Endothelial cell of umbilical vein (primary cell): ENCODE results near the gene CXCL11. TPM values are rescaled to one million over a fixed set of nuclear protein-coding genes. Genes with fewer than 3 reads are reported as not detected.
"Not testable (repeated sequence)": the region's sequence is repeated elsewhere in the genome, so short reads cannot be mapped to it uniquely, and the experiment has no call there.

Experiments
- BruUV-seq: library from RNA; stranded (reverse); fragments of 400-500 nt; replicated peaks from 2 replicates; lab custom pipeline; 2021; lab: Mats Ljungman, UMichigan
- CTCF ChIA-PET: fragments of 300-600, 350-600 bp; sonication (Branson Sonifier 250); formaldehyde crosslinking; loops from one replicate; lab custom pipeline; 2021; ENCODE audit warnings: antibody characterized with exemption, inconsistent platforms; lab: Charles Lee
- POLR2A ChIA-PET: fragments of 300-600, 350-600 bp; sonication (Branson Sonifier 250); formaldehyde crosslinking; loops from one replicate; lab custom pipeline; 2021; ENCODE audit warnings: antibody characterized with exemption, inconsistent platforms; lab: Charles Lee
- DNase-seq: peaks from one replicate; pipeline ENCODE4 v3.0.0-alpha.2; 2011; ENCODE audit warnings: low read depth, low spot score
- FAIRE-seq: peaks from 2 replicates; lab custom pipeline; 2011; peaks lifted over from hg19 to GRCh38; lab: Jason Lieb, UNC
- H2AFZ ChIP-seq: 2 replicates; pipeline ENCODE4 v1.6.0; 2012; ENCODE audit warnings: low read depth, low read length, control low read depth, inconsistent platforms
- H3K27ac ChIP-seq: 2 replicates; pipeline ENCODE4 v1.5.1; 2011; ENCODE audit warnings: low read depth, mild to moderate bottlenecking, control low read depth, low read length, moderate library complexity; ENCODE audit not compliant: insufficient read depth
- H3K27me3 ChIP-seq, 2 experiments: 2 replicates each; pipeline versions ENCODE4 v1.6.0 to v1.6.1; 2011; ENCODE audit warnings: low read length in 2 of 2, mixed read lengths in 1 of 2; ENCODE audit not compliant: control insufficient read depth in 2 of 2, insufficient read depth in 2 of 2
- H3K36me3 ChIP-seq, 2 experiments: 2 replicates in 1 of 2; 3 replicates in 1 of 2; pipeline ENCODE4 v1.5.1; 2011; ENCODE audit warnings: low read length in 2 of 2, mild to moderate bottlenecking in 1 of 2, moderate library complexity in 1 of 2; ENCODE audit not compliant: control insufficient read depth in 2 of 2, insufficient read depth in 2 of 2; ENCODE audit errors: extremely low read depth in 1 of 2
- H3K4me1 ChIP-seq: 3 replicates; pipeline ENCODE4 v1.5.1; 2011; ENCODE audit warnings: mild to moderate bottlenecking, low read length; ENCODE audit not compliant: control insufficient read depth, insufficient read depth; ENCODE audit errors: extremely low read depth
- H3K4me2 ChIP-seq: 2 replicates; pipeline ENCODE4 v1.6.1; 2011; ENCODE audit warnings: low read length, control low read depth, mixed read lengths; ENCODE audit not compliant: insufficient read depth
- H3K4me3 ChIP-seq, 3 experiments: fragments of 200-600 bp in 1 of 3; sonication (generic), shearing (Covaris generic) in 1 of 3; replicated peaks in 1 of 3; 2 replicates each; pipeline ENCODE4 v1.5.1; 2011 to 2016; ENCODE audit warnings: control low read depth in 3 of 3, low read length in 3 of 3, mild to moderate bottlenecking in 2 of 3, inconsistent platforms in 1 of 3, low read depth in 1 of 3, moderate library complexity in 1 of 3; ENCODE audit not compliant: insufficient read depth in 1 of 3
- H3K79me2 ChIP-seq: 2 replicates; pipeline ENCODE4 v1.6.0; 2012; ENCODE audit warnings: low read length, inconsistent platforms; ENCODE audit not compliant: control insufficient read depth, insufficient read depth
- H3K9ac ChIP-seq: replicated peaks from 2 replicates; pipeline ENCODE3; 2011; ENCODE audit warnings: low read length, control low read depth; ENCODE audit not compliant: insufficient read depth; ENCODE audit errors: extremely low read depth
- H3K9me1 ChIP-seq: replicated peaks from 3 replicates; pipeline ENCODE4 v1.6.0; 2011; ENCODE audit warnings: mild to moderate bottlenecking, low read length; ENCODE audit not compliant: control insufficient read depth, insufficient read depth; ENCODE audit errors: extremely low read depth
- H3K9me3 ChIP-seq: replicated peaks from 2 replicates; pipeline ENCODE4 v1.5.1; 2012; ENCODE audit warnings: low read length, inconsistent platforms; ENCODE audit not compliant: control insufficient read depth, insufficient read depth
- H4K20me1 ChIP-seq: replicated peaks from 2 replicates; pipeline ENCODE3; 2011; ENCODE audit warnings: mild to moderate bottlenecking, low read length; ENCODE audit not compliant: control insufficient read depth, insufficient read depth; ENCODE audit errors: extremely low read depth
- dilution Hi-C: fragments of 300-500 bp; cut with MboI; formaldehyde crosslinking; loops from one replicate; pipeline ENCODE4 v1.15.0; 2019; ENCODE audit warnings: low sequenced_read_pairs; ENCODE audit not compliant: extremely low pct_ligation_motif_present
- intact Hi-C: fragments of 100-400 bp; cut with micrococcal nuclease; formaldehyde crosslinking; loops from one replicate; pipeline ENCODE4 v1.10.0; 2022
- polyA plus RNA-seq, 4 experiments: library from polyadenylated mRNA; depleted of rRNA in 3 of 4; stranded (reverse) in 3 of 4; unstranded in 1 of 4; fragments of >200 nt; gene quantifications; 2 replicates each; pipeline versions ENCODE4 v1.2.1 to v1.2.3, GENCODE V29; 2011 to 2012; ENCODE audit warnings: missing spikeins in 1 of 4
- total RNA-seq: library from RNA; stranded (reverse); gene quantifications from 2 replicates; pipeline ENCODE4 v1.2.3, GENCODE V29; 2021

Gene CXCL11
- total and polyA plus RNA-seq, 2 donors (not counting 3 experiments of a cell fraction or from before 2014, with no cell fraction given), result 0.91 to 1.1 TPM

GRCh38 chr4:76044686-76045085 lies 8.8 kb upstream of the CXCL11 start:
- H3K36me3 ChIP-seq, H3K4me3 ChIP-seq, CTCF ChIA-PET, BruUV-seq, POLR2A ChIA-PET, H3K9ac ChIP-seq, H4K20me1 ChIP-seq, H3K79me2 ChIP-seq, H3K27me3 ChIP-seq, DNase-seq, H3K27ac ChIP-seq, intact Hi-C loops, H3K9me1 ChIP-seq, H3K9me3 ChIP-seq, H2AFZ ChIP-seq, H3K4me2 ChIP-seq, dilution Hi-C loops, FAIRE-seq, H3K4me1 ChIP-seq: not testable (repeated sequence)

- H3K9ac ChIP-seq, H3K27ac ChIP-seq, H3K4me1 ChIP-seq, POLR2A ChIA-PET, H4K20me1 ChIP-seq, H3K9me1 ChIP-seq, H3K4me2 ChIP-seq, H3K27me3 ChIP-seq, H3K79me2 ChIP-seq, H2AFZ ChIP-seq, dilution Hi-C loops, CTCF ChIA-PET, DNase-seq, H3K36me3 ChIP-seq, H3K4me3 ChIP-seq, H3K9me3 ChIP-seq, FAIRE-seq, BruUV-seq, intact Hi-C loops: not testable (repeated sequence)
These were observed 7.4 kb upstream of the CXCL11 start for GRCh38 chr4:76043306-76043705.
